Activated naive CD4-positive, alpha-beta T cell treated with anti-CD3 and anti-CD28 coated beads, Interleukin-2, amount 10 ng/mL, durations not matched to agents 7 days and 5 days (primary cell): ENCODE results near the gene ULK4.
"Not testable (repeated sequence)": the region's sequence is repeated elsewhere in the genome, so short reads cannot be mapped to it uniquely, and the experiment has no call there.

Experiments
- CTCF ChIA-PET: fragments of 350-600 bp; sonication (Branson Sonifier 250); formaldehyde crosslinking; loops from one replicate; lab custom pipeline; 2021; ENCODE audit warnings: antibody characterized with exemption; lab: Charles Lee
- DNase-seq: peaks from one replicate; pipeline ENCODE4 v3.0.0-alpha.2; 2020
- H3K27ac Mint-ChIP-seq: one replicate; pipeline ENCODE4 v1.8.0; 2021; ENCODE audit warnings: mild to moderate bottlenecking, moderate library complexity, mixed read lengths
- H3K27me3 Mint-ChIP-seq: one replicate; pipeline ENCODE4 v1.8.0; 2021; ENCODE audit warnings: mild to moderate bottlenecking, mixed read lengths
- H3K36me3 Mint-ChIP-seq: one replicate; pipeline ENCODE4 v1.8.0; 2021; ENCODE audit warnings: mixed read lengths
- H3K4me1 Mint-ChIP-seq: one replicate; pipeline ENCODE4 v1.8.0; 2021; ENCODE audit warnings: mixed read lengths
- H3K4me3 Mint-ChIP-seq: one replicate; pipeline ENCODE4 v1.8.0; 2021; ENCODE audit warnings: mild to moderate bottlenecking, moderate library complexity, mixed read lengths
- H3K9me3 Mint-ChIP-seq: one replicate; pipeline ENCODE4 v1.8.0; 2021; ENCODE audit warnings: mixed read lengths

Gene ULK4

DNA sequence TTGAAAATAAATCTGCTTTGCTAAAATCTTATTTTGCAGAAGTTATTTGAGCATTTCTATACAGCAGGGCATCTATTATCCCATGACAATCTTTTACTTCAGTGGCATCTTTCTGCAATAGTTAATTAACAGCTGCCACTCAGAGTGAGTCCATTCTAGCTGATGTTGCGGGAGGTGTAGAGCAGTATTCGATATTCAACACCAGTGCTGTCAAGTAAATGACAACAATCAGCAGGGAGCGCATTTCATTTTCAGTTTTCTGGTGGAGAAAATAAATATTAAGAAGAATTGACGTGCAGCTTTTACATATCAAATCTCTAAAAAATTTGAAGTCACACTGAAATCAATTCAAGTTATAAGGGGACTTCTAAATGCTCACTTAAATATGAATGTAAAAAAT lies 476.4 kb downstream of the ULK4 start:
- DNase-seq, result no peak
- CTCF ChIA-PET, result no interaction called here
- no peaks in the 10 kb centered on the region for H3K9me3 Mint-ChIP-seq
- H3K36me3 Mint-ChIP-seq, result no peaks in the 10 kb centered on the region
- H3K4me1 Mint-ChIP-seq, result no peaks in the 10 kb centered on the region
- no peaks in the 10 kb centered on the region for H3K27me3 Mint-ChIP-seq
- H3K27ac Mint-ChIP-seq, result no peak overlapping the region
- H3K4me3 Mint-ChIP-seq, result no peak overlapping the region

DNA sequence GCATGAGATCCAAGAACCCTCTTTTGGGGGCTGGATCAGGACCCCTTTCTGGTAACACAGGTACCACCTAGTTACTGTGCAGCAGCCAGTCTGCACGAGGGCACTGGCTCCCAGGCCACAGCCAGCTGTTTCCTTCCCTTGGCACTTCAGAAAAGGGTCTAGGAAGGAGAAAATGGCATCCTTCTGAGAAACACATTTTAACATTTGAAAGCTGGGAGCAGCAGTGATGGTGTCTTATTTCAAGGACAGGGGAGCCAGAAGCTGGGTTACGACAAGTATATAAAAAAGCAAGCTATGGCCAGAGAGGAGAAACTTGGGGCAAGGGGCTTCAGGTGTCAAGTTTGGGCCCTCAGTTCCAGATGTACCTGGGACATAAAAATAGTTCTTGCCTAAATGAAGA lies 479.8 kb downstream of the ULK4 start:
- DNase-seq, result no peak
- no peaks in the 10 kb centered on the region for H3K27me3 Mint-ChIP-seq
- peaks cover 2% of the 10 kb centered on the region for H3K9me3 Mint-ChIP-seq
- no peaks in the 10 kb centered on the region for H3K4me1 Mint-ChIP-seq
- no peaks in the 10 kb centered on the region for H3K36me3 Mint-ChIP-seq
- H3K4me3 Mint-ChIP-seq, result no peak overlapping the region
- H3K27ac Mint-ChIP-seq, result no peak overlapping the region
- CTCF ChIA-PET, result no interaction called here

DNA sequence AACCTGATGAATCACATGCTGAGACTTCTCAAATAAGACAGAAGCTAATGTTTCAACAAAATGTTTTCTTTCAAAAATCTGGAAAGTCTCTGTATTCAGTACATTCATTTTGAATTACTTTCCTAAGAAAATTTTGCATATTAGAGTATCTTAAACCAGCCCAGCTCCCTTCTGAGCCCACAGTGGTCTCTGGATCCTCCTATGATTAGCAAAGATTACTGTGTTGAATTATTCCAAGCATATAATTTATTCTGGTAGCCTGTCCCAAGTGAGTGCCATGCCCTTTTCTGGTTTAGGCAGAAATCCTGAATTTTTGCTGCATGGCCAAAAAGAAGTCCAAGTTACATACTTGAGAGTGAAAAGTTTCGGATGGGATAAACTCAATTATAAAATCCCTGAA lies 483.6 kb downstream of the ULK4 start:
- Mint-ChIP-seq H3K4me1 (no peaks in the 10 kb centered on the region), H3K9me3 (peaks cover 11% of the 10 kb centered on the region), H3K4me3 (no peak overlapping the region), H3K27me3 (no peaks in the 10 kb centered on the region), H3K36me3 (no peaks in the 10 kb centered on the region), H3K27ac (no peak overlapping the region)
- no peak for DNase-seq
- CTCF ChIA-PET, result no interaction called here

DNA sequence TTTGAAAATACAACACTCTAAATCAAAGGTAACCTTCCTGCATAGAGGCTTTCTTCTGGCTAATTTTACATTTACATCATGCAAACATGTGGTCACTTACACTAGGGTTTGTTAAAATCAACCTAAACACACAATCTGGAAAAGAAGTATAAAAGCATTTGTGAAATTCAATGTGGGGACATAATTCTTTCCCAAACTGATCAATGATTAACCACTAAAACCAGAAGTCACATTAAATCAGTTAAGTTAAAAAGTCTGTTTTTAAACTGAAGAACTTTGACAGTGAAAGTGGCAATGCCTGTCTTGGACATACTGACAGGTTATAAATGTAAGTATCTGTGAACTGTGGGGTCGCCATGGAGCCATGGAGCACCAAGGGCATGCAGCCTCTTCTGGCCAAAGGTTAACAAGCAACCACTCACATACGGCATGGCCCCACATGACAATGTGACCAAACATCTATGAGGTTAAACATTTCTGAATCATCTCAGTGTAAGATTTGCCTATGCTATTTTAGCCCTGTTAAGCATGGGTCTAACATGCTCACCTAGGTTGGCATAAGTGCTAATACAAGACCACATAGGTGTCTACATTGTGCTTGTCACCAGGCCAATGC lies 484.4 kb downstream of the ULK4 start:
- Mint-ChIP-seq H3K4me3 (no peak overlapping the region), H3K27me3 (no peaks in the 10 kb centered on the region), H3K4me1 (no peaks in the 10 kb centered on the region), H3K27ac (no peak overlapping the region), H3K9me3 (peaks cover 16% of the 10 kb centered on the region), H3K36me3 (no peaks in the 10 kb centered on the region)
- CTCF ChIA-PET, result no interaction called here
- DNase-seq, result no peak

DNA sequence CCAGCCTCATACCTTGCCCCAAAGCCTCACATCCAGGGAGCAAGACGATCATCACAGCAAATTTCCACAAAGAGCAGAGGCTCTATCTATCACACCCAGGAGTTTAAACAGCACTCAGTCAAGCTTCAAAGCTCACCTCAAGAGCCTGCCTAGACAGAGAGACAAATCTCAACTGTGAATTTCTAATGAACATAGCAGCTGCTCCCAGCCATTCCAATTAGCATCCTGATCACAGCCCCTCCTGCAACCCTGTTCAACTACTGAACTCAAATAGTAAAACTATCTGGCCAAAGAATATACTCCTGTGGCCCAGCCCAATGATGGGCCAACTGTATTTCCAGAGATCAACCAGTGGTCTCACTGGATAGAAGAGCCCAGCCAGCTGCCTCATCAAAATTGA lies 492.8 kb downstream of the ULK4 start:
- no peaks in the 10 kb centered on the region for H3K4me1 Mint-ChIP-seq
- CTCF ChIA-PET, result no interaction called here
- DNase-seq, result no peak
- no peaks in the 10 kb centered on the region for H3K36me3 Mint-ChIP-seq
- no peak overlapping the region for H3K4me3 Mint-ChIP-seq
- no peaks in the 10 kb centered on the region for H3K27me3 Mint-ChIP-seq
- peaks cover 20% of the 10 kb centered on the region for H3K9me3 Mint-ChIP-seq
- H3K27ac Mint-ChIP-seq, result no peak overlapping the region

DNA sequence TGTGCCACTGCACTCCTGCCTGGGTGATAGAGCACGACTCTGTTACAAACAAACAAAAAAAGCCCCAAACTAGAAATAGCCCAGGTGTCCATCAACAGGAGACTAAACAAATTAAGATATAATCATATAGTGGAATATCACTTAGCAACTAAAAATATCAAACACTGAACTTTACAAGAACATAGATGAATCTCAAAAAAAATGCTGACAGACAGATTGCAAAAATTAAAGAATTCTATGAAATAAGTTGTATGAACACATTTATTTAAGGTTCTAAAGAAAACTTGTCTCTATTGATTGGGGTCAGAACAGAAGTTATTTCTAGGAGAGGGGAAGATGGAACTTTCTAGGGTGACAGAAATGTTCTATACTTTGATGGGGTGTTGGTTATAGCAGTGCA lies 494.4 kb downstream of the ULK4 start:
- CTCF ChIA-PET, result no interaction called here
- Mint-ChIP-seq H3K4me3 (no peak overlapping the region), H3K27ac (no peak overlapping the region), H3K4me1 (no peaks in the 10 kb centered on the region), H3K36me3 (no peaks in the 10 kb centered on the region), H3K9me3 (peaks cover 12% of the 10 kb centered on the region), H3K27me3 (no peaks in the 10 kb centered on the region)
- no peak for DNase-seq

DNA sequence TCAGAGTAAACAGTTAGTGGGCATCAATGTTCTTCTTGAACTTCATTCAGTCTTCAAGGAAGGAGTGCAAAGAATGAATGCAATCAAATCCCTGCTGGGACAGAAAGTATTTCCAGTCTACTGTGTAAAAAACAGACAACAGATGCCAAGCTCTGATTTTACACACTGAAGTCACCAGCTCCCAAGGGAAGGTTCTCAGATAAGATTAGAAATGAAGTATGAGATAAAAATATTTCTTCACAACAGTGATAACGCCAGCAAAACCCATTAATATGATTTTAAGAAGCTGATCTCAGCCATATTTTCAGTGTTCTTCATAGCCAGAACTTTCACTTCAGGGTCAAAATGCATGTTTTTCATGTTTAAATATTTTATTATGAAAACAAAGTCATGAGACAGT lies 497.0 kb downstream of the ULK4 start:
- no peak overlapping the region for H3K27ac Mint-ChIP-seq
- DNase-seq, result no peak
- CTCF ChIA-PET, result no interaction called here
- H3K27me3 Mint-ChIP-seq, result no peaks in the 10 kb centered on the region
- no peaks in the 10 kb centered on the region for H3K4me1 Mint-ChIP-seq
- H3K36me3 Mint-ChIP-seq, result no peaks in the 10 kb centered on the region
- no peak overlapping the region for H3K4me3 Mint-ChIP-seq
- peaks cover 3% of the 10 kb centered on the region for H3K9me3 Mint-ChIP-seq

DNA sequence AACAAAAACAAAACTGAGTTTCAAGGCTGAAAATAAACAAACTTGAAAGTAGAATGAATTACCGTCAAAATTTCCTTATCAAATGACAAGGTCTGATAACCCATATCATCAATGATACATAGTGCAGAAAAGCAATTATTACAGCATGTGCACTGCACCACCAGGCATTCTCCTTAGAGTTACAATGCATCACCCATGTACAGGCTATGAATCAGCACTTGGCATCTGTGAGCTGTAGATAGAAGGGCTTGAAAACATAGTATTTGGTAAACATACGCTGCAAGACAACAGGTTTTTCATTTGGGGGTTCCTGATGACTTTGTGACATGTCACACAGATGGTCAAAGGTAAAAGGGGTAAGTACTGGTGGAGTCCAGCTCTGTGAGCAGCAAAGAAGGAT lies 497.5 kb downstream of the ULK4 start:
- Mint-ChIP-seq H3K36me3 (no peaks in the 10 kb centered on the region), H3K27me3 (no peaks in the 10 kb centered on the region), H3K27ac (no peak overlapping the region), H3K4me1 (no peaks in the 10 kb centered on the region), H3K4me3 (no peak overlapping the region), H3K9me3 (no peaks in the 10 kb centered on the region)
- CTCF ChIA-PET, result no interaction called here
- no peak for DNase-seq

DNA sequence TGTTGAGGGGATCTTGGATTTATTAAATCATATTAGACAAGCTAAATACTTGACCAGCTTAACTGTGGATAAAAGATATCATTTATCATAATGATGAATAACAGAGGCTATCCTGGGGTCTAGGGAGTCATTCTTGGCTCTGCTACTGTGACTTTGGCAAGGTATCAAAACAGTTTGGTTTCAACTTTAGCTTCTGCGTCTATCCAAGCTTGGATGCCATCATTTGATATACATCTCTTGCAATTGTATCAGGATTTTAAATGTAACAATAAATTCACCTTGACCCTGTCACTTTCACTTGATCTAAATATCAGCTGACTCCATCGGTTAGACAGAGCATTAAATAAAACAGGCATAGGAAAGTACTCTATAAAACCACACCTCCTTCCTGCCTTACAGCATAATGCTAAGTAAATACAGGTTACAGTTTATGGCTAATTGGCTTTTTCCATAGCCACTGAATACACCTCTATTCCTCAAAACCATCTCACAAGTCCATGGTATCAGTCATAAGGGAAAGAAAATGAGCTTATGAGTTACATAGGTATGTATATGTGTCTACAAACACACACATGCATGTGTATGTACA lies 499.7 kb downstream of the ULK4 start:
- H3K27me3 Mint-ChIP-seq, result no peaks in the 10 kb centered on the region

DNA sequence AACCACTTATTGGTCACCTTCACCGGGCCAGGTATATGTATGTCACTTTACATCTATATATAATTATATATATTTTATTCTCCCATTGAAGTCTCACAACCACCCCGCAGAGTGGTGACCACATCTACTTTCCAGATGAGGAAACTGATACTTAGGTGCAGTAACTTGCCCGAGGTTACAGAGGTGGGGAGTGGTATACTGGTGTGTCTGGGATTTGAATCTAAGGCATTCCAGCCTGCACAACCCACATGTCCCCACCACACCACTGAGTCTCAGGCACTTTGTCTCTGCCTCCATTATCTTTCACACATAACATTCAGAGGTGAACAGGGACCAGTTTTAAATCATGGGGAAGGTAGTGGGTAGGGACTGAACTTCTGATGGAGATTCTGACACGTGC lies 501.2 kb downstream of the ULK4 start:
- no peaks in the 10 kb centered on the region for H3K27me3 Mint-ChIP-seq
- H3K4me1 Mint-ChIP-seq, result no peaks in the 10 kb centered on the region
- no peak for DNase-seq
- no peak overlapping the region for H3K4me3 Mint-ChIP-seq
- CTCF ChIA-PET, result no interaction called here
- H3K36me3 Mint-ChIP-seq, result no peaks in the 10 kb centered on the region
- no peaks in the 10 kb centered on the region for H3K9me3 Mint-ChIP-seq
- H3K27ac Mint-ChIP-seq, result no peak overlapping the region

More for the DNA sequence above, 499.7 kb downstream of the ULK4 start:
- Mint-ChIP-seq H3K4me1 (no peaks in the 10 kb centered on the region), H3K9me3 (no peaks in the 10 kb centered on the region), H3K36me3 (no peaks in the 10 kb centered on the region), H3K27ac (no peak overlapping the region), H3K4me3 (no peak overlapping the region)
- no peak for DNase-seq
- CTCF ChIA-PET, result no interaction called here

DNA sequence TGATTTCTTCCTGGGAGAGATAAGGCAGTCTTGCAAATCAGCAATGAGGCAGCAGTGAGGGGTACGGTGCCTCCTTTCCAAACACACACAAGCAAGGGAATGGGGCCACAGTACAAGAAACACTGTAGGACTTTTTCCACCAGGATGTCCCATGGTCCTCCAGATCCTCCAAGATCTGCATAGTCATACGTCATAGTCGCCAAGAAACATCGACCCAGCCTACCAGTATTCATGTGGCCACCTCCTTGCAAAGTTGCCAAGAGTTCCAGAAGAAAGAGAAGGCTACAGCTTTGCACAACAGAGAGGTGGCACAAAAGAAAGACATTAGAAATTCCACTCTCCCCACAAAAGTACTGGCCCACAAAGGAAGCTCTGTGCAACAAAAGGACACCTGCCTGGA lies 504.7 kb downstream of the ULK4 start:
- H3K4me1 Mint-ChIP-seq, result no peaks in the 10 kb centered on the region
- H3K27ac Mint-ChIP-seq, result no peak overlapping the region
- no peak overlapping the region for H3K4me3 Mint-ChIP-seq
- no peaks in the 10 kb centered on the region for H3K9me3 Mint-ChIP-seq
- CTCF ChIA-PET, result no interaction called here
- DNase-seq, result no peak
- H3K27me3 Mint-ChIP-seq, result no peaks in the 10 kb centered on the region
- peaks cover 2% of the 10 kb centered on the region for H3K36me3 Mint-ChIP-seq

DNA sequence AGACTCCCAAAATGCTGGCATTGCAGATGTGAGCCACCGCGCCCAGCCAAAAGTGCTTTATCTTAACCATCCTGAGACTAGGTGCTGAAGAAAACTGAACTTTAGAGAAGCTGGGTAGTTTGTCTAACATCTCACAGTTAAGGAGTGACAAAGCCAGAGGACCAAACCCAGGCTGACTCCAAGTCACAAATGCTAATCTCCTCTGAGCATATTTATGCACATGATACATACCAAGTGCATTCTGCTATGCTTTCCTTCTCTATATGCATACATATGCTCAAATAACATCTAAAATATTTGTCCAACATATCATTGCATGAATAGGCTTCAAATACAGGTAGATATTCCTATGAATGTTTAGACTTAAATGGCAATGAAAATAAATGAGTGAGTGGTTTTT lies 505.7 kb downstream of the ULK4 start:
- no peak for DNase-seq
- no peak overlapping the region for H3K4me3 Mint-ChIP-seq
- H3K36me3 Mint-ChIP-seq, result peaks cover 2% of the 10 kb centered on the region
- no peaks in the 10 kb centered on the region for H3K9me3 Mint-ChIP-seq
- CTCF ChIA-PET, result no interaction called here
- no peak overlapping the region for H3K27ac Mint-ChIP-seq
- no peaks in the 10 kb centered on the region for H3K4me1 Mint-ChIP-seq
- no peaks in the 10 kb centered on the region for H3K27me3 Mint-ChIP-seq

DNA sequence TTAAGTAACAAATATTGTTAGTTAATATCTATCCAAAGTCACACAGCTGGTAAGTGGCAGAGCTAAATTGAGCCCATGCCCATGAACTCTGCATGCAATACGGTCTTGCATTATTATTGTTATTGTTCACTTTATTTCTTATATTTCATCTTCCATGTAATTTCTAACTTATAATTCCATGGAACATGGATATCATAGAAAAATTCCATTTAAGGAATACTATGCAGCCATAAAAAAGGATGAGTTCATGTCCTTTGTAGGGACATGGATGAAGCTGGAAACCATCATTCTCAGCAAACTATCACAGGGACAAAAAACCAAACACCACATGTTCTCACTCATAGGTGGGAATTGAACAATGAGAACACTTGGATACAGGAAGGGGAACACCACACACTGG lies 508.3 kb downstream of the ULK4 start:
- H3K4me1 Mint-ChIP-seq, H3K27ac Mint-ChIP-seq, H3K27me3 Mint-ChIP-seq, DNase-seq, H3K9me3 Mint-ChIP-seq, H3K4me3 Mint-ChIP-seq, CTCF ChIA-PET, H3K36me3 Mint-ChIP-seq: not testable (repeated sequence)

DNA sequence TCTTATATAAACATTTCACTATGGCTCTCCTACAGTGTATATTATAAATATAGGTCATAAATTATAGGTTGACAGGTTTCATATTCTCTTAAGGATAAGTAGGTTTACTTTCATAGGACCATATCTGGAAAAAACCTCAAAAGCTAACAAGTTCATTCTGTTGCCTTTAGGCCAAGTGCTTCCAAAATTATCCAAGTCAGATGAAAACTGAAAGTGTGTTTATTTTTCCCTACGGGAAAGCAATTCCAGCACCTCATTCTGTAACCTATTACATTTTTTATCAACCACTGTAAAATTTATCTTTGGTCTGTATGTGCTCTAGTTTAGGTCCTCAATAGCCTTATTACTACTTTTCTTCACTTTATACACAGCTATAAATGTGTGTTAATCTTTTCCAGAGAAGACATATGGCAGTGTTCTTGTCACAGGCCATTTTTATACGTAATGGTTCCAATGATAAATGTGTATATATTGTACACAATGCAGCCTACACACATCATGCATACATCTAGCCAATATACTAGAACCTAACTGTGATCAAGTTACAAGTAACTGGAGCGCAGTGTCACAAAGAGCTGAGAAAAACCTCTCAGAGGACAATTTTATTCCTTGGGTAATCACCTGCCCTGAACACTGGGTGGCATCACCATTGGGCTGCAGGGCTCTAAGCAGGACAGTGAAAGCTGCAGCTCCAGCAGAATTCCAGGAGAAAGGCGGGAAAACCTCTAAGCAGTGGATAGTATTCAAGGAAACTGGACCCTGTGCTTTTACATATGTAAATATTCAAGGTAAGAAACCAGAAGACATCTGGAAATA lies 511.3 kb downstream of the ULK4 start:
- Mint-ChIP-seq H3K27ac (no peak overlapping the region), H3K9me3 (no peaks in the 10 kb centered on the region), H3K36me3 (peaks cover 2% of the 10 kb centered on the region), H3K4me1 (no peaks in the 10 kb centered on the region), H3K27me3 (no peaks in the 10 kb centered on the region), H3K4me3 (no peak overlapping the region)
- no peak for DNase-seq
- CTCF ChIA-PET, result no interaction called here

DNA sequence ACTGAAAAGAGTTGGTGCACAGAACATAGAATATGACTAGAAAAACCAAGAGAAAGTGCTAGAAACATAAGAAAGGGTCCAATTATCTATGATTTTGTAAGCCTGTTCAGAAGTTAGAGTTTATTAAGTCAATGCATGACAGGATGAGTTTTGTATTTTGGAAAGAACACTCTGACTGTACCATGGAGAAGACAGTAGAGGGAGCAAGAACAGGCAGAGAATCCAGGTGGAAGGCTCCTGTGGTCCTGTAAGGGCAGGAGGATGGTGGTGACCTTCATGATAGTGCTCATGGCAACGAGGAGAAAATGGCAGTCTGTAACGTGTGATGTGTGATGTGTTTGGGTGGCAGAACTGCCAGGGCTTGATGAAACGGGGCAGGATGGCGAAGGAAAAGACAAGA lies 513.5 kb downstream of the ULK4 start:
- Mint-ChIP-seq H3K27ac (no peak overlapping the region), H3K4me3 (no peak overlapping the region), H3K9me3 (no peaks in the 10 kb centered on the region), H3K4me1 (no peaks in the 10 kb centered on the region), H3K27me3 (no peaks in the 10 kb centered on the region), H3K36me3 (no peaks in the 10 kb centered on the region)
- DNase-seq, result no peak
- CTCF ChIA-PET, result no interaction called here
